Retinal pigment epithelial cell (primary cell): ENCODE measurements around the gene LRRK1.

Experiments
- DNase-seq: peaks from one replicate; pipeline ENCODE4 v3.0.0-alpha.2; 2010; ENCODE audit warnings: low read depth
- H3K4me3 ChIP-seq: 2 replicates; pipeline ENCODE4 v1.5.1; 2011; ENCODE audit warnings: mild to moderate bottlenecking, low read length, control low read depth, moderate library complexity
- CTCF ChIP-seq: conservative IDR thresholded peaks from 2 replicates; pipeline ENCODE4 v1.5.1; 2011; ENCODE audit warnings: low read depth, low read length, control low read depth, inconsistent platforms

The LRRK1 gene

DNA sequence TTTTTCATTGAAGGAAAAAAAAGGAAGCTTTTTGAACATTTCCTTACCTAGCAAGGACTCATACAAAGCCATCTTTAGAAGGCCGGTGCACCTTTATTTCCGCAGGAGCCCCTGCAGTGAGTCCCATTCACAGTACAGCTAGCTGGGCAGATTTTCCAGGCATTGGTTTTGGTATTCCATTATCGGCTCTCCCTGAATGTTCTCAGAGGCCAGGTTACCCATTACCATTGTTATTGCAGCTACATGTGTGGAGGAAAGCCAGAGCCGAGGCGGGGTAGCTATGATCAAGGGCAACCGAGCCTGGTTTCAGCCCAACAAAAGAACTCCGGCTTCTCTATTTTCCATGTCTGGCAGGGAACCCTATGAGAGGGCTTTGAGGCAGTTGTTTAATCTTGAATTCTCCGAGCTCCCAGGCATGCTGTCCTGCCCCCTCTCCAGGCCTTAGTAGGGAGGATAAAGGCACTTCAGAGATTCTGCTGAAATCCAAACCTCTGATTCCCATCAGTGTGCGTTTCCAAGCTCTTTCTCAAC is 100.3 kb downstream of the LRRK1 start:
- DNase-seq, result no peak
- no peak overlapping the region for H3K4me3 ChIP-seq
- TF ChIP-seq CTCF, result no peak

DNA sequence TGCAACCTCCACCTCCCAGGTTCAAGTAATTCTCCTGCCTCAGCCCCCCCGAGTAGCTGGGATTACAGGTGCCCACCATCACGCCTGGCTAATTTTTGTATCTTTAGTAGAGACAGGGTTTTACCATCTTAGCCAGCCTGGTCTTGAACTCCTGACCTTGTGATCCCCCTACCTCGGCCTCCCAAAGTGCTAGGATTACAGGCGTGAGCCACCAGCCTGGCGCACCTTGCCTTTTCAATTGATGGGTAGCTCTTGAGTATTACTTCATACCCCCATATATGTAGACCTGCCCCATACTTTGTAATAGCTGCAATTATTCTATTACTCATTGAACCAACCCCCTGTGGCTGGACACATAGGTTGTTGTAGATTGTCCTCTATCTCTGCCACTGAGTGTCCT is 101.3 kb downstream of the LRRK1 start:
- no peak overlapping the region for H3K4me3 ChIP-seq
- DNase-seq, result no peak
- no peak for TF ChIP-seq CTCF

DNA sequence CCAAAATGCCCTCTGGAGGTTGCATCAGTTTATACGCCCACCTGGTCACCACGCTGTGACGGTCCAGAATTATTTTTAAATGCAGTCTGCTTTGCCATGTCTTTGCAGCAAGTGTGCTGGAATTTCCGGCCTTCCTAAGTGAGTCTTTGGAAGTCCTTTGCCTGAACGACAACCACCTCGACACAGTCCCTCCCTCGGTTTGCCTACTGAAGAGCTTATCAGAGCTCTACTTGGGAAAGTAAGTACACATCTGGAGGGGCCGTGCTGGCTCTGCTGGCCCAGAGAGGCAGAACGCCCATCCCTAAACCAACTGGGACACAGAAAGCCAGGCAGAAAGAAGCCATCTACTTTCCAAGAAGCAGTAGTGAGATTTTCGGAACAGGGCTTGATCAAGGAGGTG is 101.8 kb downstream of the LRRK1 start:
- DNase-seq, result no peak
- H3K4me3 ChIP-seq, result no peak overlapping the region
- no peak for TF ChIP-seq CTCF

DNA sequence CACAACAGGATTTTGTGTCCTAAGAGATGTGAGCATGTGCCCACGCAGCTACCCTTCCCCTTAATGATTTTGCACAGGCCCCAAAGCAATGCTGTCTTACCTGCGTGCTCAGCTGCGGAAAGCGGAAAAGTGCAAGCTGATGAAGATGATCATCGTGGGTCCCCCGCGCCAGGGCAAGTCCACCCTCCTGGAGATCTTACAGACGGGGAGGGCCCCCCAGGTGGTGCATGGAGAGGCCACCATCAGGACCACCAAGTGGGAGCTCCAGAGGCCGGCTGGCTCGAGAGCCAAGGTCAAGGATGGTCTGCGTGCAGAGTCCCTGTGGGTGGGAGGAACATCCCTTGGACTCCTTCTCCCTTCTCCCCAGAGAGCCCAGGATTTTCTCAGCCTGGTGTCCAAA is 103.1 kb downstream of the LRRK1 start:
- TF ChIP-seq CTCF, result no peak
- no peak for DNase-seq
- no peak overlapping the region for H3K4me3 ChIP-seq

GRCh38 chr15:101022876-101023275 is 103.7 kb downstream of the LRRK1 start:
- no peak for TF ChIP-seq CTCF
- no peak for DNase-seq
- H3K4me3 ChIP-seq, result no peak overlapping the region

- no peak overlapping the region for H3K4me3 ChIP-seq
- no peak for TF ChIP-seq CTCF
- DNase-seq, result no peak
These were observed 104.4 kb downstream of the LRRK1 start for GRCh38 chr15:101023501-101024072.

- no peak overlapping the region for H3K4me3 ChIP-seq
- DNase-seq, result no peak
- TF ChIP-seq CTCF, result no peak
These were observed 105.0 kb downstream of the LRRK1 start for GRCh38 chr15:101024073-101024695.
